ENCODE measurements around the gene SUGCT. TPM values are rescaled to one million over a fixed set of nuclear protein-coding genes. Genes with fewer than 3 reads are reported as not detected.
A peak's percentile ranks its signal among the peaks of the same experiment; 100 is the strongest.

Gene SUGCT
- total RNA-seq, 2 donors from 2014 or later, result 0.66 to 0.80 TPM

DNA sequence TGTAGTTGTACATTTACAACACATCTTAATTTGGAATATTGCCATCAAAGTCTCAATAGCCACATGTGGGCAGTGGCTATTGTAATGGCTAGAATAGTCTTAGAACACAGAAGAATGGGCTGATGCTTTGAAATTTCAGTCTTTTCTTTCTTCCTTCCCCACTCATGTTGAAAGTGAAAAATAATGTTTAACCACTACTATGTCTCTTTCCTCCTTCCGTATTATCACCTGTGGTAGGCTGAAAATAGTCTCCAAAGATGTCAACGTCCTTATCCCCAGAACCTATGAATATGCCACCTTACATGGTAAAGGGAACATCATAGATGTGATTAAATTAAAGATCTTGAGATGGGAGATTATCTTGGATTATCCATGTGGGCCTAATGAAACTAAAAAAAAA lies 154.0 kb downstream of the SUGCT start:
- H3K4me1 Mint-ChIP-seq, result no peaks in the 10 kb centered on the region
- H3K27ac Mint-ChIP-seq, result no peak overlapping the region
- no peak for ATAC-seq (replicated peaks)
- peaks cover 3% of the 10 kb centered on the region for H3K27me3 Mint-ChIP-seq
- H3K4me3 Mint-ChIP-seq, result no peak overlapping the region
- no peaks in the 10 kb centered on the region for H3K9me3 Mint-ChIP-seq
- no peaks in the 10 kb centered on the region for H3K36me3 Mint-ChIP-seq (ENCODE audit: low read depth)

DNA sequence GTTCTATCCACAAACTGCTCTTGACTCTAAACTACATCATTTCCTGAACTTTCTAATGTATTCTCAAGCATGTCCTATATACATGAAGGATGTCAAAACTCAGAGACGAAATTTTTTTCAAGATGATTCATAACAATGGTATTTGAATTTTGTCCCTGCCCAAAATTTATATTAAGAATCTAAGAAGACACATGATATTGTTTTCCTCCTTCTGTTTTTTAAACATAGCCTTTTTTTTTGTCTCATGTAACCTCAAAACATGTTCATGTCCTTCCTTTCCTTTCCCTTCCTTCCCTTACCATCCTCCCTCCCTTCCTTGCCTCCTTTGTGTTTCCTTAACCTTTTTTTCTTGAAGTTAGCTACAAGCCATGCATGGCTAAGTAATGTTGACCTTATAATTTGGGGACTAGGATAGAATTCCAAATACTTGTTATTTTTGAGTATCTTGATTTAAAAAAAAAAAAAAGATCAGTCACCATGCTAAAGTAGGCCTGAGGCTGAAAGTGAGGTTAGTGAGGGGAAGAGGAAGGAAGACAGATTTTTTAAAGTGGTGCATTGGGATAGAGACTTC lies 163.0 kb downstream of the SUGCT start:
- no peak overlapping the region for H3K4me3 Mint-ChIP-seq
- ATAC-seq (replicated peaks), result no peak
- no peaks in the 10 kb centered on the region for H3K36me3 Mint-ChIP-seq (ENCODE audit: low read depth)
- no peak overlapping the region for H3K27ac Mint-ChIP-seq
- no peaks in the 10 kb centered on the region for H3K9me3 Mint-ChIP-seq
- no peaks in the 10 kb centered on the region for H3K27me3 Mint-ChIP-seq
- no peaks in the 10 kb centered on the region for H3K4me1 Mint-ChIP-seq

DNA sequence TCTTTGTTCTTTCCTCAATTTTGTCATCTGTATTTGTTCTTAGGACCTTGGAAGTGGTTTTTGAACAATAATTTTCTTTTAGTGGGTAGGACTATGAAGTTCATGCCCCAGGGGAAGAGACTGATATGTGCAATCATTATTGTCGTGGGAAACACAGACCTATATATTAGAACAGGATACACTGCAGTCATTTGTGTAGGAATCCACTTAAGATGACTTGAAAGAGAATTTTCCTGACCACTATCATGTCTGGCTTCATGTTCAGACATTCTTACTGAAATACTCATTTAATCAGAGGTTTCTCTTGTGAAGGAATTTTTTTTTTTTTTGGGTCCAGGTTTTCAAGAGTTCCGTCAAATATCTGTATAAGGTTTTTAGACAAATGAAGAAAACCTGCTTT lies 163.6 kb downstream of the SUGCT start:
- Mint-ChIP-seq H3K9me3 (no peaks in the 10 kb centered on the region), H3K4me3 (no peak overlapping the region), H3K36me3 (ENCODE audit: low read depth) (no peaks in the 10 kb centered on the region), H3K27ac (no peak overlapping the region), H3K27me3 (no peaks in the 10 kb centered on the region), H3K4me1 (no peaks in the 10 kb centered on the region)
- no peak for ATAC-seq (replicated peaks)

DNA sequence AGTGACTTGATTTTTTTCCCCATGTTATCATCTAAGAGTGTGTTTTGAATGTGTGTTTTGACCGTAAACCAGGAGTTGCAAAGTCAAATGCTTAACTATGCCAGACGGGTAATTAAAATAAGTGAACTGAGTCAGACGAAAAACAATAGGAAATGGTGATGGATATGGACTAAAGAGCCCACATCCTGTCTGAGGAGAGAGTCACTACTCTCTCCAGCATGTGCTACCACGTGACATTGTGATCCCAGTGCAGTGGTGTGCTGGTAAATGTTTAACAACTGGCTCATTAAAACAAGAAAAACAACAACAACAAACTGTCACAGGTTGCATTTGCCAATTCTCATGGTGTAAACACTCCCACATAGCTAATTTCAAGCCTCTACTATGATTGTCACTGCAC lies 164.3 kb downstream of the SUGCT start:
- Mint-ChIP-seq H3K4me1 (no peaks in the 10 kb centered on the region), H3K36me3 (ENCODE audit: low read depth) (no peaks in the 10 kb centered on the region), H3K9me3 (no peaks in the 10 kb centered on the region), H3K27ac (no peak overlapping the region), H3K27me3 (no peaks in the 10 kb centered on the region), H3K4me3 (no peak overlapping the region)
- ATAC-seq (replicated peaks), result peak; percentile 74

DNA sequence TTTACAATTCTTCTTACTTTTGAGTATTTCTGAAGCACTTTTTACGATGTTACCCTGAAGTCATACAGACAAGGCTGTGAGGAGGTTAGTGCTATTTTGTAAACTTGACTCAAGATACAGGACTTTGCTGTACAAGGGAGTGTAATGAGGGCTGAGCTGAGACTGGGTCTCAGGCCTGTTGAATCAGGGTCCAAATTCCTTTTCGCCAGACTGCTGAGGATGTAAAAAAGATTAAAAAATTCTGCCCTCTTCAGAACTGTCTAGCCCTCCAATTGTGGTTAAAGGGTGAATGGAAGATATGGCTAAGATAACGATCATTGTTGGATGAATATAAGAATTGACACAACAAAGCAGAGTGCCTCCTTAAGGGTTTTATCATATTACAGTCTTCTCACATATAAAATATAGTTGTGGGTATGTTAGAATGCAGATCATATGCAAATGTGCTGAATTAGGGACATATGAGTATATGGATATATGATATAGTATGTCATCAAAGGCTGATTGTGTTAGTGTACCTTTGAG lies 165.4 kb downstream of the SUGCT start:
- Mint-ChIP-seq H3K36me3 (ENCODE audit: low read depth) (no peaks in the 10 kb centered on the region), H3K4me1 (no peaks in the 10 kb centered on the region), H3K9me3 (no peaks in the 10 kb centered on the region), H3K27me3 (peaks cover 4% of the 10 kb centered on the region), H3K4me3 (no peak overlapping the region), H3K27ac (no peak overlapping the region)
- no peak for ATAC-seq (replicated peaks)

DNA sequence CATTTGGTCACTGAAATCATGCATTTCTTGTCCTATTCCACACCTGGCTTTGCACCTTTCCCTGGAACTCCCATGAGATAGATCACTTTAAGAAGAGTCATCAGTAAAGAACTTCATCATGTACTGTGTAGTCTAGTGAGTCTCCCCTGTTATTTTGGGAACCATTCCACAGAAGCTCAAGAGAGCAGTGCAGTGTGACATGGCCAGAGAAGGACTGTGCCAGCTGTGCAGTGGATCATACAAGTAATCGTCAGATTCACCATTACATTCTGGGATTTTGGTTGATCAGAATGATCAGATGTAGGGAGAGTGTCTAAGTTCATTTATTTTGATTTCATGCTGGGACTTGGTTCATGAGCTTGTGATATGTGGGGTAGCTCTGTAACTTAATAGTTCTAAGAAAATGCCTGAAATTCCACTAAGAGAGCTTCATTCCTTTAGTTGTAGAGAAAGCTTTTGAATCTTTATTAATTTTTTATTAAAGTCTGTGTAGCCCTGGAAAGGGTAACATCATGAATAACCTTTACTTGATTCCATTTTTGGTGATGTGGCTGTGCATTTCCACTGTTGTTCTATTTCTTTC lies 166.8 kb downstream of the SUGCT start:
- H3K4me3 Mint-ChIP-seq, result no peak overlapping the region
- ATAC-seq (replicated peaks), result no peak
- H3K27me3 Mint-ChIP-seq, result peaks cover 4% of the 10 kb centered on the region

DNA sequence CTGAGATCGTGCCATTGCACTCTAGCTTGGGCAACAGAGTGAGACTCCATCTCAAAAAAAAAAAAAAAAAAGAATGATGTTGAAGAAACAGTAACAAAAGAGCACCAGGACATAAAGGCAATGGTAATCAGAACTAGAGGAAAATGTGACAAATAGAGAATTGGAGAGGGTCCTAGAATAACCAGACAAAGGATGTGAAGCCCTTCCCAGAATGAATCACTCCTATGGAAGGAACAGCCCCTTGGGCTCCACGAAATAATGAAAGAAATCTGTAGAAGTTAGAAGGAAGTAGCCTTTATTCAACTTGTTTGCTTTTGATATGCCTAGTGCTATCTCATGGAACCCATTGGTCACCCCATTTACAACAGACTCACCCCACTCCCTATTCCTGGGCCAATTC lies 169.2 kb downstream of the SUGCT start:
- Mint-ChIP-seq H3K4me3 (no peak overlapping the region), H3K36me3 (ENCODE audit: low read depth) (no peaks in the 10 kb centered on the region), H3K9me3 (no peaks in the 10 kb centered on the region), H3K27ac (no peak overlapping the region), H3K4me1 (no peaks in the 10 kb centered on the region), H3K27me3 (peaks cover 4% of the 10 kb centered on the region)
- no peak for ATAC-seq (replicated peaks)

More for the DNA sequence above, 166.8 kb downstream of the SUGCT start:
- Mint-ChIP-seq H3K9me3 (no peaks in the 10 kb centered on the region), H3K36me3 (ENCODE audit: low read depth) (no peaks in the 10 kb centered on the region), H3K27ac (no peak overlapping the region), H3K4me1 (no peaks in the 10 kb centered on the region)

DNA sequence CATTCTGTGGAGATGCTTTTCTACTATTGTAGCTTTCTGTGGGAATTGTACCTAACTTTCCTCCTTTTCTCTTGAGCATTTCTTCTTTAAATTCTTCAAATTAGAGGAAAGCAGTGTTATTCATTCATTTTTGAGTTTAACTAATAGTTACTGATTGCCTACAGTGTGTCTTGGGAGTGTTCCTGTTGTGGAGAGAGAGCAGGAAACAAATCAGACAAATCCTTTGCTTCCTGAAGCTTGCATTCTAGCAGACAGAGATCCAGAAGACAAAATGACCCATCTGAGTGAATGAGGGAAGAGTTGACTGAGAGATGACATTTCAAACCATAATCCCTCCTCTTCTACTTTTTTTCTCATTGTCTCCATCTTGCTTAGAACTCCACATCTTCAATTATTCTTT lies 170.4 kb downstream of the SUGCT start:
- no peaks in the 10 kb centered on the region for H3K36me3 Mint-ChIP-seq (ENCODE audit: low read depth)
- no peak overlapping the region for H3K4me3 Mint-ChIP-seq
- H3K4me1 Mint-ChIP-seq, result no peaks in the 10 kb centered on the region
- ATAC-seq (replicated peaks), result no peak
- H3K27ac Mint-ChIP-seq, result no peak overlapping the region
- H3K9me3 Mint-ChIP-seq, result no peaks in the 10 kb centered on the region
- H3K27me3 Mint-ChIP-seq, result peaks cover 4% of the 10 kb centered on the region

DNA sequence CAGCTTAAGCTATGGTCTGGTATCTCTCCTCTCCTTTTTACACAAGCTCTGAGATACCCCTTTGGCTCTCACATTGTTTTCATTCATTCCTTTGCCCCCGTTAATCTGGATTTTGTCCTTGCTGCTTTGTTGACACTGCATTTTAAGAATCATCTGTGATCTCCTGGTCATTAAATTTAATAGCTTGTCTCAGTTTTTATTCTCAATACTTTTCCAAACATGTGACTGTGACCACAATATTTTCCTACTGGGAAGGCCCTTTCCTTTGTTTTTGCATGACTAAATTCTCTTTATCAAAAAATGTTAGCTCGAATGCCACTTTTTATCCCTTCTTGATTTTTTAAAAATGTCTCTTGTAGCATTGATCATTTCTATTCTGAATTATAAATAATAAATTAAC lies 171.2 kb downstream of the SUGCT start:
- no peaks in the 10 kb centered on the region for H3K4me1 Mint-ChIP-seq
- no peak overlapping the region for H3K27ac Mint-ChIP-seq
- no peak for ATAC-seq (replicated peaks)
- no peaks in the 10 kb centered on the region for H3K36me3 Mint-ChIP-seq (ENCODE audit: low read depth)
- H3K27me3 Mint-ChIP-seq, result peaks cover 4% of the 10 kb centered on the region
- H3K4me3 Mint-ChIP-seq, result no peak overlapping the region
- no peaks in the 10 kb centered on the region for H3K9me3 Mint-ChIP-seq

DNA sequence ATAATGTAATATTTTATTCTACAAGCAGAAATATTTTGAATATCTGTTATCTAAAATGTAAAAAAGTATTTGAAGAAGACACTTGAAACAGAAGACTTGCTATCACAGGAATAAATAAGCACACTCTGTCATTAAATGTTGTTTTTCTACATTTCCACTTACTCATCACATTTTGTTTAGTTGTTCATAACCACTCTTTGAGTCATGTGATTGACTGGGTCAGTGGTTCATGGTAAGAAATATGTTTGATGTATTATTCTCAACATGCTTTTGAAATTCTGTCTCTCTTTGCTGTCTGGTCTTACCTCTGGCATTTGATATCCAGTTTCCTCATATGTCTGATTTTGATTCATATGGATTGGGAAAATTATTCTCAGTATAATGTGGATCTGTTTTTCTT lies 171.8 kb downstream of the SUGCT start:
- Mint-ChIP-seq H3K4me3 (no peak overlapping the region), H3K9me3 (no peaks in the 10 kb centered on the region), H3K36me3 (ENCODE audit: low read depth) (no peaks in the 10 kb centered on the region), H3K27me3 (peaks cover 4% of the 10 kb centered on the region), H3K4me1 (peaks cover 5% of the 10 kb centered on the region), H3K27ac (no peak overlapping the region)
- no peak for ATAC-seq (replicated peaks)

DNA sequence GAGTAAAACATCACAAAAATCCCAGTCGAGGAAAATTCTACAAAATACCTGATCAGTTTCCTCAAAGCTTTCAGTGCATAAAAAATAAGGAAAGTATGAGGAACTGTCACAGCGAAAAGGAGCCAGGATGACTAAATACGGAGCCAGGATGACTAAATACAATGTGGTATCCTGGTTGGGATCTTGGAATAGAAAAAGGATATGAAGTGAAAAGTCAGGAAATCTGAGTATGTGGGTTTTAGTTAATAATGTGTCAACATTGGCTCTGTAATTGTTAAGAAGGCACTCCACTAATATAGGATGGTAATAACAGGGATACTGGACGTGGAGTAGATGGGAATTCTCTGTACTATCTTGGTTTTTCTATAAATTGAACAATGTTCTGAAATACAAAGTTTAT lies 175.5 kb downstream of the SUGCT start:
- H3K4me3 Mint-ChIP-seq, result no peak overlapping the region
- H3K27ac Mint-ChIP-seq, result no peak overlapping the region
- H3K27me3 Mint-ChIP-seq, result no peaks in the 10 kb centered on the region
- no peaks in the 10 kb centered on the region for H3K9me3 Mint-ChIP-seq
- peaks cover 6% of the 10 kb centered on the region for H3K4me1 Mint-ChIP-seq
- no peaks in the 10 kb centered on the region for H3K36me3 Mint-ChIP-seq (ENCODE audit: low read depth)
- no peak for ATAC-seq (replicated peaks)

DNA sequence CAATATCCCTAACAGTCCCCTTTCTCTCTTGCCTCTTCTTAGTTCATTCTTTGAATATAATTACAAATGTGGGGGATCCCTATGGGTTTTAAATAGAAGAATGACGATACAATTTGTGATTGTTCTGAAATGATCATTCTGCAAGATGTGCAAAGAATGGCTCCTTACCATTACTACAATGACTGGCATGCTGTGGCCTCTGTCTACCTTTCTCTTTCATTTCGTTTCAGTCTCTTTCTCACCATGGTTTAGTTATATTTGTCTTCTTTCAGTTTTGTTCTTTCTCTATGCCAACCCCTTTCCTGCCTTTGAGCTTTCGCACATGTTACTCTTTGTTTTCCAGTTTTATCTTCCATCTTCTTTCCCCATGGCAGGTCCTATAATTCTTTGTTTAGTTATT lies 176.5 kb downstream of the SUGCT start:
- no peak overlapping the region for H3K4me3 Mint-ChIP-seq
- ATAC-seq (replicated peaks), result peak; percentile 63
- no peaks in the 10 kb centered on the region for H3K36me3 Mint-ChIP-seq (ENCODE audit: low read depth)
- no peak overlapping the region for H3K27ac Mint-ChIP-seq
- H3K4me1 Mint-ChIP-seq, result peaks cover 6% of the 10 kb centered on the region
- H3K9me3 Mint-ChIP-seq, result no peaks in the 10 kb centered on the region
- H3K27me3 Mint-ChIP-seq, result no peaks in the 10 kb centered on the region

DNA sequence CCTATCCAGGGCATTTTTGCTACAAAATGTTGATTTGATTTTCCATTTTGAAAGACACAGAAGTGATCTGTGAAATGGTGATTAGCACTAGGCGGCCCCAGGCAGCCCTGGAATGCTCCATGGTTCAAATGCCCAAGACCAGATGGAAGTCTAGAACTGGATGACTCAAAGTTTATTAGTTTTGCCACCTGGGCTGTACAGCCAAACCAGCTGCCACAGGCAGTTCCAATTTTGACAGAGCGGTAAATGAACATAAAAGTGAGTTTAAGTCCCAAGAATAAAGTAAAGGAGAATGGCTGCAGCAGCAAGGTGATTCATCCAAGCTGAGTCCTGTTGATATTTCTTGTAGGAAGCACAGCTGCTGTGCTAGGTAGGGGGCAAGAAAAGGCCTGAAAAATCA lies 180.5 kb downstream of the SUGCT start:
- Mint-ChIP-seq H3K27ac (no peak overlapping the region), H3K27me3 (no peaks in the 10 kb centered on the region), H3K4me1 (peaks cover 6% of the 10 kb centered on the region), H3K9me3 (no peaks in the 10 kb centered on the region), H3K4me3 (no peak overlapping the region), H3K36me3 (ENCODE audit: low read depth) (no peaks in the 10 kb centered on the region)
- ATAC-seq (replicated peaks), result no peak

DNA sequence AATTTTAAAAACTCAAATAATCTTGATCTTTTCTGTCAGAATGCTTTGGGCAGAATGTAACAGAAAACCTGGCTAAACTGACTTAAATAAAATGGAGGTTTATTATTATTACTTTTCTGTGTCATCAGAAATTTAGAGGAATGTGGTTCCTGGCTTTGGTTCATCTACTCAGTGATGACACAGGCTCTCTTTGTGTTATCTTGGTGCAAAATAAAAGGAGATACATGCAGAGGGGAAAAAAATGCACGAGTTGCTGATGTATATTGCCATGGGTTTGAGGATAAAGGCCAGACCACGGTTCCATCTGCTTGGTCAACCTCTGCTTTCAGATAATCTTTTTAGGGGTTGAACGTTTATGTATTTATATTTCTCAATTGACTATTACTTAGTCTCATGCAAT lies 181.4 kb downstream of the SUGCT start:
- no peaks in the 10 kb centered on the region for H3K27me3 Mint-ChIP-seq
- H3K4me3 Mint-ChIP-seq, result no peak overlapping the region
- H3K36me3 Mint-ChIP-seq (ENCODE audit: low read depth), result no peaks in the 10 kb centered on the region
- no peak for ATAC-seq (replicated peaks)
- H3K9me3 Mint-ChIP-seq, result no peaks in the 10 kb centered on the region
- peaks cover 5% of the 10 kb centered on the region for H3K4me1 Mint-ChIP-seq
- no peak overlapping the region for H3K27ac Mint-ChIP-seq

DNA sequence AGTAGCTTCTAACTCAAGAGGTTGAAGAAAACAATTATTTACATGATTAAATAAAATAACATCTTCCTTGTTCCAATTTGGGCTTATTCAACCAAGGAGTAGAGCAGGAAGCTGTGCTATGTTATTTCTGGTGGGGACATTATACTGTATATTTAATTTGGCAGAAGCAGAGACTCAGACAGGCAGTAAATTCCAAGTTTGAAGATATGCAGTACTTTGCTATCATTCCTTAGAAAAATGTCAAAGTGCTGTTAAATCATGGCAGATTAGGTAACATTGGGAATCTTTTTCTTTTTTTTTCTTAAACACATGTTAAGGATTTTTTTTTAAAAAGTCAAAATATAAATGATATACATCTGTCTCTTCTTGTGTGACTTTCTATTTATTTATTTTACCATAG lies 190.1 kb downstream of the SUGCT start:
- Mint-ChIP-seq H3K4me3 (no peak overlapping the region), H3K9me3 (no peaks in the 10 kb centered on the region), H3K36me3 (ENCODE audit: low read depth) (no peaks in the 10 kb centered on the region), H3K4me1 (no peaks in the 10 kb centered on the region), H3K27me3 (no peaks in the 10 kb centered on the region), H3K27ac (no peak overlapping the region)
- ATAC-seq (replicated peaks), result no peak

DNA sequence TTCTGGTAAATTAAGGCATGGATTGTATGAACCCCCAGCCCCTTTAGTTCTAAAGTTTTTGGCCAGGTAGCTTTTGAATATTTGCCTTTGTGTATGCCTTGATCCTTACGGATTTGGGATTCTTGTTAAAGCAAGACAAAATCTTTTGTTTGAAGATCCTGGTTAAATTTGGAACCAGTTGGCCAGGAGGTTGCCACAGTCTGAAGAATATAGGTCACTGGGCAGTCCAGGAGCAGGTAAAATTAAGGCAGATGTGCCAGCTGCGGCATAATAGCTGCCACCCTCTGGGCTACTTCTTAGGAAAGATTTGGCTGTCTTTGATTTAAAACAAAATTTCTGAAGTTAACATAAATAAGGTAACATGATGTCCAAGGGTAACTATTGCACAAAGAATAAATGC lies 192.3 kb downstream of the SUGCT start:
- H3K9me3 Mint-ChIP-seq, result no peaks in the 10 kb centered on the region
- no peaks in the 10 kb centered on the region for H3K36me3 Mint-ChIP-seq (ENCODE audit: low read depth)
- no peak for ATAC-seq (replicated peaks)
- peaks cover 5% of the 10 kb centered on the region for H3K27me3 Mint-ChIP-seq
- H3K4me3 Mint-ChIP-seq, result no peak overlapping the region
- no peaks in the 10 kb centered on the region for H3K4me1 Mint-ChIP-seq
- H3K27ac Mint-ChIP-seq, result no peak overlapping the region
